ENCODE data around the gene PRKAR1A. TPM values are rescaled to one million over a fixed set of nuclear protein-coding genes. Genes with fewer than 3 reads are reported as not detected.

Gene PRKAR1A
- total RNA-seq, 1 donor from 2014 or later, result 186 TPM

- intact Hi-C loops (cut with DNase I), result no loop called here
Observed at GRCh38 chr17:68588362-68588761, 76.1 kb downstream of the PRKAR1A start.

DNA sequence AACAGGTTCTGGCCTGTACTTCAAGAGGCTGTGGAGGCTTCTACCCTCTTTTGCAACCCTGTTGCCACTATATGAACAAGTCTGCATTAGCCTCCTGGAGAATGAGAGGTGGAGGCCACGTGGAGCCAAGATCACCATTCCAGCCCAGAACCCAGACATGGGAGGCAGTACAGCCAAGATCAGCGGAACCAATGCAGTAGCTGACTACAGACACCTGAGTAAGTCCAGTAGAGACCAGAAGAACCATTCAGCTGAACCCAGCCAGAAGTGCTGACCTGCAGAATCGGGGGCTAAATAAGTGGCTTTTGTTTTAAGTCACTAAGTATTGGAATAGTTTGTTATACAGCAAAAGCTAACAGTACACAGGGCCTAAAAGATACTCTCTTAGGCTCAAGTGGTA, 76.9 kb downstream of the PRKAR1A start:
- no peak overlapping the region for H3K4me3 ChIP-seq
- H3K4me1 ChIP-seq, result peaks cover 54% of the 10 kb centered on the region
- no peaks in the 10 kb centered on the region for H3K9me3 ChIP-seq
- no peak overlapping the region for H3K27ac ChIP-seq
- intact Hi-C loops (cut with DNase I), result no loop called here
- TF ChIP-seq CTCF (IDR thresholded peaks at IDR 0.05) (no peak), POLR2AphosphoS5 (IDR thresholded peaks at IDR 0.05; ENCODE audit: insufficient read depth in 1 of 2, low read depth in 1 of 2) (no peak), POLR2A (IDR thresholded peaks at IDR 0.05) (no peak)
- DNase-seq (ENCODE audit: extremely low spot score in 2 of 2), result peak in 1 of 2 donors; percentile 52
- H3K27me3 ChIP-seq, result no peaks in the 10 kb centered on the region
- no peaks in the 10 kb centered on the region for H3K36me3 ChIP-seq

More at GRCh38 chr17:68588362-68588761, 76.1 kb downstream of the PRKAR1A start:
- H3K9me3 ChIP-seq, result no peaks in the 10 kb centered on the region
- H3K4me3 ChIP-seq, result no peak overlapping the region
- no peaks in the 10 kb centered on the region for H3K27me3 ChIP-seq
- H3K36me3 ChIP-seq, result no peaks in the 10 kb centered on the region
- no peak overlapping the region for H3K27ac ChIP-seq
- TF ChIP-seq POLR2AphosphoS5 (IDR thresholded peaks at IDR 0.05; ENCODE audit: insufficient read depth in 1 of 2, low read depth in 1 of 2) (no peak), CTCF (IDR thresholded peaks at IDR 0.05) (no peak), POLR2A (IDR thresholded peaks at IDR 0.05) (no peak)
- no peak for DNase-seq (ENCODE audit: extremely low spot score in 2 of 2)
- H3K4me1 ChIP-seq, result peaks cover 48% of the 10 kb centered on the region

DNA sequence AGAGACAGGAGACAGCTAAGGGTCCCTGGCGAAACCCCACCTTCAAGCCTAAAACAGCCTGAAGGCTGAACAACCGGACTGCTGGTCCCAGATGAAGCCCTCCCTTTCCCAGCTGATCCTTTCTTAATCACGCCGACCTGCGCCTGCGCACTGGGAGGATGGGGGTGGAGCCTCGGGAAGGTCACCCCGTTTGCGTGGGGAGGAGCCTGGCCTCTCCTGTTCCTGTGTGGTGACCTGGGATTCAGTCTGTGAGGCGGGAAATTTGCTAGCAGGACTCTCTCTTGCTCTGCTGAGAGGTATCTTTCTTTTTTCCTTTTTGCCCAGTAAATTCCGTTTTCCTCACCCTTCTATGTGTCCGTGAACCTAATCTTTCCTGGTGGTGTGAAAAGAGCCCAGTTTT, 79.4 kb downstream of the PRKAR1A start:
- Histone ChIP-seq H3K36me3 (no peaks in the 10 kb centered on the region), H3K4me3 (no peak overlapping the region), H3K9me3 (no peaks in the 10 kb centered on the region), H3K4me1 (peaks cover 61% of the 10 kb centered on the region), H3K27me3 (no peaks in the 10 kb centered on the region), H3K27ac (peak overlapping the region; percentile 46)
- no peak for TF ChIP-seq CTCF (IDR thresholded peaks at IDR 0.05)
- intact Hi-C loops (cut with DNase I), result no loop called here
- peak in 1 of 2 donors; percentile 64 for DNase-seq (ENCODE audit: extremely low spot score in 2 of 2)

- TF ChIP-seq CTCF (IDR thresholded peaks at IDR 0.05), result no peak
- TF ChIP-seq POLR2AphosphoS5 (IDR thresholded peaks at IDR 0.05; ENCODE audit: insufficient read depth in 1 of 2, low read depth in 1 of 2), result no peak
- TF ChIP-seq POLR2A (IDR thresholded peaks at IDR 0.05), result no peak
- peak overlapping the region; percentile 46 for H3K27ac ChIP-seq
- peaks cover 65% of the 10 kb centered on the region for H3K4me1 ChIP-seq
- no peak for DNase-seq (ENCODE audit: extremely low spot score in 2 of 2)
- no peaks in the 10 kb centered on the region for H3K9me3 ChIP-seq
- intact Hi-C loops (cut with DNase I), result no loop called here
- no peaks in the 10 kb centered on the region for H3K36me3 ChIP-seq
- H3K27me3 ChIP-seq, result no peaks in the 10 kb centered on the region
- no peak overlapping the region for H3K4me3 ChIP-seq
Observed at GRCh38 chr17:68592009-68592408, 79.8 kb downstream of the PRKAR1A start.

- Histone ChIP-seq H3K27ac (peak overlapping the region; percentile 44), H3K36me3 (no peaks in the 10 kb centered on the region), H3K27me3 (no peaks in the 10 kb centered on the region), H3K4me1 (peaks cover 74% of the 10 kb centered on the region), H3K9me3 (no peaks in the 10 kb centered on the region), H3K4me3 (no peak overlapping the region)
- TF ChIP-seq POLR2AphosphoS5 (IDR thresholded peaks at IDR 0.05; ENCODE audit: insufficient read depth in 1 of 2, low read depth in 1 of 2) (peak in 1 of 2 donors; percentile 15), CTCF (IDR thresholded peaks at IDR 0.05) (no peak), POLR2A (IDR thresholded peaks at IDR 0.05) (no peak)
- intact Hi-C loops (cut with DNase I), result no loop called here
- DNase-seq (ENCODE audit: extremely low spot score in 2 of 2), result peak in 1 of 2 donors; percentile 93
Observed at GRCh38 chr17:68592682-68593641, 80.7 kb downstream of the PRKAR1A start.

Measured in vagina (tissue), 2 donors.